GM21717 (cell line): Measurements from ENCODE around the gene TMEM50B.
"Not testable (repeated sequence)": the region's sequence is repeated elsewhere in the genome, so short reads cannot be mapped to it uniquely, and the experiment has no call there.

Experiments
- ATAC-seq: cut with Tn5 transposase; IDR thresholded peaks from one replicate; pipeline ENCODE4 v1.9.1; 2021; ENCODE audit warnings: mild to moderate bottlenecking, moderate library complexity; ENCODE audit not compliant: unreplicated experiment

TMEM50B gene

GRCh38 chr21:33478935-33479678, 667 bp downstream of the TMEM50B start:
- peak; percentile 31 for ATAC-seq

GRCh38 chr21:33478182-33478581, 1.6 kb downstream of the TMEM50B start:
- ATAC-seq, result no peak

DNA sequence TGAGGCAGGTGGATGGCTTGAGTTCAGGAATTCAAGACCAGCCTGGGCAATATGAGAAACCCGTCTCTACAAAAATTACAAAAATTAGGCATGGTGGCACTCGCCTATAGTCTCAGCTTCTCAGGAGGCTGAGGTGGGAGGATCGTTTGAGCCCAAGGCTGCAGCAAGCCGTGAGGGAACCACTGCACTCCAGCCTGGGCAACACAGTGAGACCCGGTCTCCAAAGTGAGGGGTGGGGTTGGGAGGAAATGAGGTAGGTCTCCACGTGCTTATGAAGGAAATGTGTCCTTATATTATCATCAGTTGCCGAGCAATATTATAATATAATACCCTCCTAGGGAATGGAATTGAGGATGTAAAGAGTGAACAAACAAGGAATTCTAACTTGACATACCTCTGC, 2.7 kb downstream of the TMEM50B start:
- no peak for ATAC-seq

DNA sequence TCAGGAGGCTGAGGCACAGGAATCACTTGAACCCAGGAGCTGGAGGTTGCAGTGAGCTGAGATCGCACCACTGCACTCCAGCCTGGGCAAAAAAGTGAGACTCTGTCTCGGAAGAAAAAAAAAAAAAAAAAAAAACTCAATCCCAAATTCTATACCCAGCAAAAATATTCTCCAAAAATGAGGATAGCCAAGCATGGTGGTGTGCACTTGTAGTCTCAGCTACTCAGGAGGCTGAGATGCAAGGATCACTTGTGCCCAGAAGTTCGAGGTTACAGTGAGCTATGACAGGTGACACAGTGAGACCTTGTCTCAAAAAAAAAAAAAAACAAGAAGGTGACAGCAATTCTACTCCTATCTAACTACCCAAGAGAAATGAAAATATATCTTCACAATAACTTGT, 6.4 kb downstream of the TMEM50B start:
- ATAC-seq, result no peak

- no peak for ATAC-seq
Observed at GRCh38 chr21:33470701-33471100, 9.1 kb downstream of the TMEM50B start.

DNA sequence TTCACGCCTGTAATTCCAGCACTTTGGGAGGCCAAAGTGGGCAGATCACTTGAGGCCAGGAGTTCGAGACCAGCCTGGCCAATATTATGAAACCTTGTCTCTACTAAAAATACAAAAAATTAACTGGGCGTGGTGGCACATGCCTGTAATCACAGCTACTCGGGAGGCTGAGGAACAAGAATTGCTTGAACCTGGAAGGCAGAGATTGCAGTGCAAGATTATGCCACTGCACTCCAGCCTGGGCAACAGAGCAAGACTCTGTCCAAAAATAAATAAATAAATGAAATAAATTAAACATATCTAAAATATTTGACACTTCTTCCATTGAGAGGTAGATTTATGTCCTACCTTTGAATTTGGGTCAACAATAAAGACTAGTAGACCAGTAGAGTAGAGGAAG, 10.6 kb downstream of the TMEM50B start:
- not testable (repeated sequence) for ATAC-seq

DNA sequence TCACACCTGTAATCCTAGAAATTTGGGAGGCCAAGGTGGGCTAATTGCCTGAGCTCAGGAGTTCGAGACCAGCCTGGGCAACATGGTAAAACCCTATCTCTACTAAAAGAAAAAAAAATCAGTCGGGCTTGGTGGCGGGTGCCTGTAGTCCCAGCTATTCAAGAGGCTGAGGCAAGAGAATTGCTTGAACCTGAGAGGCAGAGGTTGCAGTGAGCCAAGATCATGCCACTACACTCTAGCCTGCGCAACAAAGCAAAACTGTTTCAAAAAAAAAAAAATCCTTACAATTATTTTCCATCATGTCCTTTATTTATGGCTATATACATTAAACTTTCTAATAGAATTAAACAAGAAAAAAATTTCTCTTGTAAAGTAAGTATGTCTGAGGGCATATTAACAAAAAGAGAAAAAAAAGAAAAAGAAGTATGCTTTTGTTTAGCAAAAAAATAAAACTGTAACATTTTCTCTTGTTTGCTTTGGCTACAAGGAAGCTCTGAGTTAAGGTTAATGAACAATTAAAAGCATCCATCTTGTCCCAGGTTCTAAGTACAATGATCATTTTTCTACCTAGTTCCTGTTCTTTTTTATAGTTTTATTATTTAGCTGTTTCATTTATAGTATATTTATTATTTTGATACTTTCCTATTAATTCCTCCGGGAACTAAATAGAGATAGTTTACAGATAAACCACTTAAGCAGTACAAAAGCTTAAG, 18.1 kb downstream of the TMEM50B start:
- no peak for ATAC-seq

DNA sequence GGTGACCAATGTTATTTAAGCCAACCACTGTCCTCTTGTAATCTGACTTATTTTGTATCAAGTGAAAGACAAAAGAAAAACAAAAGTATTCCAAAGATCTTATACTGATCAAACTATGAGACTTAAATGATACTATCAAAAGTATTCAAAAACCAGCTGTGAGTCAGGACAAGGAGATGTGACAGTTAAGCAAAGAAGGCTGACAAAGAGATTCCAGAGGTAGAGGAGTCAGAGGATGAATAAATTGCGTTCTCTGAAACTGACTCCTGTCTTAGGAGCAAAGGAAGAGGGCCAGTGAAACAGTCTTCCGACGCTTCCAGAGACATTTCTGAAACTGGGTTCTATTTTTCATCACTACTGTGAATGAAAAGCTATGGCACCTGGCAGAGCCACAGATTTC, 20.9 kb downstream of the TMEM50B start:
- no peak for ATAC-seq

- ATAC-seq, result no peak
Observed at GRCh38 chr21:33455686-33456446, 23.9 kb downstream of the TMEM50B start.

DNA sequence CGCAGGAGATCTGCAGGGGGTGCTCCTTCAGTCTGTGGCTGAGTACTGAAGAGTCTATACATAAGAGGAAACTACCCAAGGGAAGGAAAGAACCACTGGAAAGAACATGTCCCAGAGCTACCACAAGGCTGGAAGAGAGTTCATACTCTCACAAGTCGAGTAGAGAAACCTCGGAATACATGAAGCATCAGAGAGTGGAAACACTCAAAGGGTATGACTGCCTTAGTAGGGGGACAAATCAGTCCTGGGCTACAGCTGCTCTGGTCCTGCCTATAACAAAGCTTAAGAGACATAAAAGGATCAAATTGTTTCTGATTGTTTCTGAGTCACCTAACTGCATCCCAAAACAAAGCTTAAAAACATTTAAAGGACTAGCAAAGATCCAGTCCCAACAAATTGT, 27.4 kb downstream of the TMEM50B start:
- no peak for ATAC-seq

DNA sequence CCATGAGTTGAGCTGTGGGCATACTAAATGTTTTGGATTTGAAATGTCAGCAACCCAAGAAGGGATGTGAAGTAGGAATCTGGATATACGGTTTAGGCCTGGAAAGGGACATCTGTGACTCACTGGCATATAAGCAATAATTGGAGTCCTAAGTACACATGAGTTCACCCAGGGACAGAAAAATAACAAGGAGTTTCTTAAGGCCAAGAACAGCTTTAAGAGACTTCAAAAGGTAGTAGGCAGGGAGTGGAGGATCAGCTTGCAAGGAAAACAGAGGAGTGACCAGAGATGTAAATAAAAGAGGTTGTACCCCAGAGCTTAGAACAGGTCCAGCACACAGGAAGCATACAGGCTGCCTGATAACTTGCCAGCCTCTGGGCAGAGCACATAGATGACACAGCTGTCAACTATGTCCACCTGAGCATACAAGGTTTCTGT, 28.1 kb downstream of the TMEM50B start:
- no peak for ATAC-seq

DNA sequence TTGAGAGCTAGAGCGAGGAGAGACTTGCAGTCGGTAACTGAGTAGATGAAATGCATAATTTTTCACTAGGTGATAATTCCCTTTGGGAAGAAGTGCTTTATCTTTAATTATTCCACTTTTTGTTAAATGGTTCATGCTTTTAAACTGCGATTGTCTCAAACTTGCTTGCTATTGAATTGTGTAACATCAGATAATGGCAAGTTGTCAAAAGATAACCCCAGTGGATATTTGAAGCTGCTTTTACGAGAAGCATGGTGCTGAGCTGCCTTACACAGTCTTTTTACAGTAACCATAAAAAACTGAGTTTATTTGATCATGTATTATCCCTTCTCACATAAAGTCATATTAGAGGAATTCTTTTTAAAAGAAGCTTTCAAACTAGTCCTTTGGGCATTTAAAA, 30.2 kb downstream of the TMEM50B start:
- ATAC-seq, result no peak

DNA sequence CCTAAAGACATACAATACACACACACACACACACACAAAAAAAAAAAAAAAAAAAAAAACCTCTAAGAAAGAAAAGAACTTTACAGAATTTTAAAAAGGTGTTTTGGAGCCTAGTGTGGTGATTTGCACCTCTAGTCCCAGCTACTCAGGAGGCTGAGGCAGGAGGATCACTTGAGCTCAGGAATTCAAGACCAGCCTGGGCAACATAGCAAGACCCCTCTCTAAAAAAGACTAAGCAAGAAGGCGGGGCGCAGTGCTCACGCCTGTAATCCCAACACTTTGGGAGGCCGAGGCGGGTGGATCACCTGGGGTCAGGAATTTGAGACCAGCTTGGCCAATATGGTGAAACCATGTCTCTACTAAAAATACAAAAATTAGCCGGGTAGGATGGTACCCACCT, 33.2 kb downstream of the TMEM50B start:
- not testable (repeated sequence) for ATAC-seq

- ATAC-seq, result no peak
Observed at GRCh38 chr21:33444499-33444898, 35.3 kb downstream of the TMEM50B start.

DNA sequence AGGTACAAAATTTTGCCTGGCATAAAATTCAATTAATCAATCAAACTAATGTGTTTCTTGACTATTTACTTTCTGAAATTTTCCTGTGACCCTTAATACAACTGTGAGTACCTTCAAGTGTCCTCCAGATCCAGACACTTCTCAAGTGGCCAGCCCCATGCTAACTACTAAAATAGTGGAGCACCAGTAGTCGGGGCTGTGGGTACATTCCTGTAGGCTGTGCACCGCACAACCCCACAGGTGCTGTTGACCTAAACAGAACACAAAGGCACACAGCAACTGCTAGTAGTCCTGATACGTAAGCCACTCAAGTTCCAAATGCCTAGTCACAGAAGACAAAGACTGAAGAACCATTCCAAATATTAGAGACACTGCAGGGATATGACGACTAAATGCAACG, 36.6 kb downstream of the TMEM50B start:
- ATAC-seq, result no peak

DNA sequence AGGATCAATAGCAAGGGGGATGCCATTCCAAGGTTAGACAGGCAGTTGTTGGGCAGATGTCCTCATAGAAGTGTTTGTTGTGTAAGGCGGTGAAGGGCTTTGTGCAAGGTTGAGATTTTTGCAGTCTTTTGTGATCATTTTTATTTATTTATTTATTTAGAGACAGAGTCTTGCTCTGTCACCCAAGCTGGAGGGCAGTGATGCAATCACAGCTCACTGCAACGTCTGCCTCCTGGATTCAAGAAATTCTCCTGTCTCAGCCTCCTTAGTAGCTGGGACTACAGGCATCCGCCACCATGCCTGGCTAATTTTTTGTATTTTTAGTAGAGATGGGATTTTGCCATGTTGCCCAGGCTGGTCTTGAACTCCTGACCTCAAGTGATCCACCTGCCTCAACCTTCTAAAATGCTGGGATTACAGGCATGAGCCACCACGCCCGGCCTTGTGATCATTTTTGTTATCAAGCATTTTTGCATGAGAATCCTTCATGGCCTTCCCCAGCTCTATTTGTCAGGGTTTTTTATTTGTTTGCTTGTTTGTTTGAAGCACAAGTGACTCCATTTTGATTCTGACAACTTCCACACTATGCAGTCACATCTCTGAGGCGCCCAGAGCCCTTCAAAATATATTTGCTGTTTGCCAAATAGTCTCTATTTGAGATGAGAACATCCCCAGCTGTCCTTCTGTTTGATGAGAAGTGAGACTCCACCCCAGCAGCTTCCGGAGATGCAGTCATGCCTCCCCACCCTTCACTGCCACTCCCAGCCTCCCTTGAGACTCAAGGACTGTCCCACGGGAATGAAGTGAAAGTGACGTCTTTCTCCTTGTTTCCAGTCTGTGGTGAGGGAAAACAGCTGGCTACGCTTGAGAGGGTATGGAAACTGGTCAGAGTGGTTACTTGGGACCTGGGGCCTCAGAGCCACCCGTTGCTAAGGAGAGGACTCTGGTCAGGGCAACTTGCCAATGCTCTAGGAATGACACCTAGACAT, 38.0 kb downstream of the TMEM50B start:
- ATAC-seq, result peak; percentile 76

DNA sequence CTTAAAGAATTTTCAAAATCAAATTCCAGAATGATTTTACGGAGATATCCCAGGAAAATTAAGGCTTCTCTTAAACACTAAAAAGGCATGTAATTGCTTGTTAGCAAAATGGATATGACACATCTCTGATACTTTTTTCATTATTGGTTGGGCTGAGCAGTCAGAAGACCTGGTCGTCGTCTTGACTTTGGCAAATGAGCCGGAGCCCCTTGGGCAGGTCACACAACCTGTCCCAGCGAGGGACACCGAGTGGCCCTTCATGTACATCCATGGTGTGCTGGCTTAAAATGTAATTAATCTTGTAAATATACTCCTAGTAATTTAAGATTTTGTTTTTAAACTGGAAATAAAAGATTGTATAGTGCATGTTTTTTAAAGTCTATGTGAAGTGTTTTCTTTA, 42.6 kb downstream of the TMEM50B start:
- no peak for ATAC-seq

DNA sequence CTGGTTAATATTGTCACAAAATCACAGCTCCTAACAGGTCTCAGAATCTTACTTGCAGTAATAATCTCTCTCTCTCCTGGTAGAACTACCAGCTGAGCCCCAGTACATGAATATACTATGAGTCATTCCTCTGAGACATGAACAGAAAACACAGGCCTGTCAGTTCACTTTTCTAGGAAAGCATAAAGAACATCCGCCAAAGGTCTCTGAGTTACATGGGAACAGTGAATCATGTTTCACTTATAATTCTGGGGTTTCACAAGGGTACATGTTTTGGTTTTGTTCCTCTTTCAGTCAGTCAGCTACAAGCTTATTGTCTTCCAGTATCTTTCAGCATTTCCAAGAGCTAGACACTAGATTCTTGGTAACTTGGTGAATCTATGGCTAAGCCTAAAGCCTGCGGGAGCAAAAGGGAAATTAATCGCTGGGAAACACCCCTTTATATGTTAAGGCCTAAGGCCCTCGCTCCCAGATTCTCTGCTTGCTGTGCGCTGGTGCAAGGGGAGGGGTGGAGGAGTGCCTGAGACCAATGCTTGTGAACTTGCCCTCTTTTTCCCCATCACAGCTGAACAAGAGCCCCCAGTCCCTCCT, 44.9 kb downstream of the TMEM50B start:
- ATAC-seq, result peak; percentile 86

DNA sequence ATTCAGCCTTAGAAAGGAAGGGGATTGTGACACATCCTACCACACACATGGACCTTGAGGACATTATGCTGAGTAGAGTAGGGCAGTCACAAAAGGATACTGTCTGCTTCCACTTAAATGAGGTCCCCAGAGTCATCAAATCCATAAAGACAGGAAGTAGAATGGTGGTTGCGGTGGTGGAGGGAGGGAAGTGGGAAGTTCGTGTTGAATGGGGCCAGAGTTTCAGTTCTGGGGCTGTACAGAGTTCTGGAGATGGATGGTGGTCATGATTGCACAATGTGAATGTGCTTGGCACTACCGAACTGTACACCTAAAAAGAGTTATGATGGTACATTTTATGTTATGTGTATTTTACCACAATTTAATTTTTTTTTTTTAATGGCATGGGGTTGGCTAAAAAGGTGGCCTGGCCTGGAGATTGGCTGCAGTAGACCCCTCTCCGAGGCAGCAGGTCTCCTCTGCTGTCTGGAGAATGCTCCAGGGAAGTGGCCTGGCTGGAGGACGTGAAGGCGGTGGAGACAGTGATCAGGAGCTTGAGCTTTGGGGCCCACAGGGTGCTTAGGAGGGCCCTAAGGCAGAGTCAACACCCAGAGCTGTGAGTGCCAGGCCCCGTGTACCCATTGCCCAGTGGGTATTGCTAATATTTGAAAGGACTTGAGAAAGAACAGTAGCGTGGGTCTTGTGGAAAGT, 46.2 kb downstream of the TMEM50B start:
- ATAC-seq, result no peak

- ATAC-seq, result no peak
Observed at GRCh38 chr21:33433001-33433400, 46.8 kb downstream of the TMEM50B start.
